NCI-H1436 (cell line): ENCODE measurements around the gene SPEF2.
"Not testable (repeated sequence)": the region's sequence is repeated elsewhere in the genome, so short reads cannot be mapped to it uniquely, and the experiment has no call there.

Experiments
- DNase-seq: peaks from one replicate; lab custom pipeline; 2025; lab: John Stamatoyannopoulos, UW

The SPEF2 gene

GRCh38 chr5:35854248-35854647 lies 236.6 kb downstream of the SPEF2 start:
- DNase-seq = no peak

- DNase-seq = no peak
Observed at GRCh38 chr5:35855187-35855586, 237.5 kb downstream of the SPEF2 start.

- DNase-seq = not testable (repeated sequence)
Observed at GRCh38 chr5:35856186-35856764, 238.6 kb downstream of the SPEF2 start.

GRCh38 chr5:35856765-35857351 lies 239.2 kb downstream of the SPEF2 start, which contains the start of gene IL7R:
IL7R (plus strand) TSS chr5:35856891; CDS start chr5:35856978, 87 bp downstream.
- DNase-seq = no peak

GRCh38 chr5:35857606-35858205 lies 240.0 kb downstream of the SPEF2 start:
- no peak for DNase-seq

GRCh38 chr5:35859101-35859661 lies 241.5 kb downstream of the SPEF2 start:
- DNase-seq = no peak

- no peak for DNase-seq
Observed at GRCh38 chr5:35860686-35861085, 243.0 kb downstream of the SPEF2 start.

- no peak for DNase-seq
Observed at GRCh38 chr5:35861718-35862117, 244.1 kb downstream of the SPEF2 start.

- DNase-seq = no peak
Observed at GRCh38 chr5:35862126-35862525, 244.5 kb downstream of the SPEF2 start.

- no peak for DNase-seq
Observed at GRCh38 chr5:35863159-35863558, 245.5 kb downstream of the SPEF2 start.
